ENCODE measurements around the gene TCOF1.

GRCh38 chr5:150397782-150398721 lies 40.6 kb downstream of the TCOF1 start:
- TF ChIP-seq CTCF (IDR thresholded peaks at IDR 0.05; ENCODE audit: borderline replicate concordance, extremely low read depth, low read length, poor library complexity, severe bottlenecking) (no peak), EZH2 (IDR thresholded peaks at IDR 0.05; ENCODE audit: borderline replicate concordance, low read depth, low read length, severe bottlenecking) (no peak)

Measured in DND-41 (cell line).